Neural cell (in vitro differentiated cells): ENCODE results near the gene PABPN1L.

Experiments
- CTCF ChIP-seq: fragments of 450-650 bp; IDR thresholded peaks from 2 replicates; pipeline ENCODE4 v1.5.1; 2014; ENCODE audit warnings: antibody characterized with exemption, mild to moderate bottlenecking, moderate library complexity; ENCODE audit not compliant: poor library complexity, severe bottlenecking
- POLR2AphosphoS5 ChIP-seq: IDR thresholded peaks from 2 replicates; pipeline ENCODE4 v1.6.1; 2012
- RAD21 ChIP-seq: fragments of 450-650 bp; conservative IDR thresholded peaks from 2 replicates; pipeline ENCODE4 v1.6.1; 2014; ENCODE audit warnings: antibody characterized with exemption, mild to moderate bottlenecking, moderate library complexity
- REST ChIP-seq: IDR thresholded peaks from 2 replicates; pipeline ENCODE4 v1.6.1; 2012; ENCODE audit warnings: borderline replicate concordance
- TAF1 ChIP-seq: IDR thresholded peaks from 2 replicates; pipeline ENCODE4 v1.6.1; 2012; ENCODE audit warnings: low read depth

- no peak for TF ChIP-seq POLR2AphosphoS5
- TF ChIP-seq RAD21 = no peak
- TF ChIP-seq CTCF = no peak
- TF ChIP-seq REST = no peak
- no peak for TF ChIP-seq TAF1
Observed at GRCh38 chr16:88820385-88821025, 46.0 kb downstream of the PABPN1L start.
